ENCODE results near the gene LCN6. TPM values are rescaled to one million over a fixed set of nuclear protein-coding genes. Genes with fewer than 3 reads are reported as not detected.
"Not testable (repeated sequence)": the region's sequence is repeated elsewhere in the genome, so short reads cannot be mapped to it uniquely, and the experiment has no call there.

The LCN6 gene
- total RNA-seq, 2 experiments from 2014 or later = not detected

DNA sequence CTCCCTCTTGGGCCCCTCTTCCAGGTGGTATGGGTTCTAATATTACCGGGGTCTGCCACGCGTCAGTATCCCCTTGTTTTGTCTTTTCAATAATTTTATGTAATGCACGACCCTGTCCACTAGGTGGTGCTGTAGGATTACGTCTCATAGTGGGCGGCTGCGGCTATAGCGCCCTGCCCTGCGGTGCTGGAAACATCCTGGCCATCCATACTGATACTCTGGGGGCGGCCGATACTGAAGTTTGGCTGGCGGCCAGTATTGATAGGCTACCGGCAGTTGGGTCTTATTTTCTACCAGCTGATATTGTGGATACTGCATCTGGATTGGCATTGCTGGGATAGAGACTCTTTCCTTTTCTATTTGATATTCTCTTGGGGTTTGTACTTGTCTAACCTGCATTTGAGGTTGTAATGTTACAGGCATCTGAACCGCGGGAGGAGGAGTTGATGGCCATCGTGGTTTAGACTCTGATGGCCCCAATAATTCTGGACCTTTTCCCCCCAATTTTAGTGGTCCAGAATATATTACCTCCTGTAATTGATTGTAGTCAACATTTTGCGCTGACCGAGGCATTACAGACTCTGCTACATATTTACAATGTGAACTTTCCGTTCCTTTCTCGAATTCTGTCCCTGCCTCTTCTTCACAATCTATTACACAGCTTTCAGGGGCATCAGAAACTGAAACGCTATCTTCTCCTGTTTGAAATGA lies 39.5 kb upstream of the LCN6 start:
- peaks cover 32% of the 10 kb centered on the region for H3K4me1 Mint-ChIP-seq (ENCODE audit: low read depth)
- no peak overlapping the region for H3K27ac ChIP-seq (ENCODE audit: low read depth in 1 of 2, low read length in 2 of 2)
- no peaks in the 10 kb centered on the region for H3K9me3 Mint-ChIP-seq
- no peak for ATAC-seq (ENCODE audit: poor library complexity)
- TF ChIP-seq, protein P1, sequence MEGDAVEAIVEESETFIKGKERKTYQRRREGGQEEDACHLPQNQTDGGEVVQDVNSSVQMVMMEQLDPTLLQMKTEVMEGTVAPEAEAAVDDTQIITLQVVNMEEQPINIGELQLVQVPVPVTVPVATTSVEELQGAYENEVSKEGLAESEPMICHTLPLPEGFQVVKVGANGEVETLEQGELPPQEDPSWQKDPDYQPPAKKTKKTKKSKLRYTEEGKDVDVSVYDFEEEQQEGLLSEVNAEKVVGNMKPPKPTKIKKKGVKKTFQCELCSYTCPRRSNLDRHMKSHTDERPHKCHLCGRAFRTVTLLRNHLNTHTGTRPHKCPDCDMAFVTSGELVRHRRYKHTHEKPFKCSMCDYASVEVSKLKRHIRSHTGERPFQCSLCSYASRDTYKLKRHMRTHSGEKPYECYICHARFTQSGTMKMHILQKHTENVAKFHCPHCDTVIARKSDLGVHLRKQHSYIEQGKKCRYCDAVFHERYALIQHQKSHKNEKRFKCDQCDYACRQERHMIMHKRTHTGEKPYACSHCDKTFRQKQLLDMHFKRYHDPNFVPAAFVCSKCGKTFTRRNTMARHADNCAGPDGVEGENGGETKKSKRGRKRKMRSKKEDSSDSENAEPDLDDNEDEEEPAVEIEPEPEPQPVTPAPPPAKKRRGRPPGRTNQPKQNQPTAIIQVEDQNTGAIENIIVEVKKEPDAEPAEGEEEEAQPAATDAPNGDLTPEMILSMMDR (IDR thresholded peaks at IDR 0.05) = peak; percentile 91
- no peaks in the 10 kb centered on the region for H3K9me3 ChIP-seq (ENCODE audit: control insufficient read depth in 1 of 2, insufficient read depth in 1 of 2, low read length in 2 of 2)
- no peaks in the 10 kb centered on the region for H3K27me3 ChIP-seq (ENCODE audit: control insufficient read depth in 1 of 2, insufficient read depth in 2 of 2, low read length in 2 of 2)
- H3K4me1 ChIP-seq (ENCODE audit: insufficient read depth, low read length) = peaks cover 29% of the 10 kb centered on the region
- H3K27me3 Mint-ChIP-seq = no peaks in the 10 kb centered on the region
- ChIA-PET POLR2A (no interaction called here), CTCF (interaction anchor here (0.6 to 2.4 kb wide), 5 partner anchors 32 to 299 kb away, joined by 3 to 18 read pairs (median 4); partner anchors contain the start of genes AJM1 and MAN1B1)
- intact Hi-C loops (cut with DNase I, micrococcal nuclease) = loop anchor here (1.0 to 10.0 kb wide), 6 partner anchors 247 to 449 kb away; partner anchors contain the start of genes RNF208 (in 1 of the 2) and SEC16A (in 1 of the 2)
- no peak overlapping the region for H3K4me3 Mint-ChIP-seq
- H3K36me3 ChIP-seq (ENCODE audit: insufficient read depth, low read length) = peaks cover 7% of the 10 kb centered on the region
- H3K4me3 ChIP-seq (ENCODE audit: low read length) = no peak overlapping the region
- H3K27ac Mint-ChIP-seq = no peak overlapping the region
- peak; percentile 43 to 88 (median 56) for DNase-seq
- no peaks in the 10 kb centered on the region for H3K36me3 Mint-ChIP-seq (ENCODE audit: low read depth)

DNA sequence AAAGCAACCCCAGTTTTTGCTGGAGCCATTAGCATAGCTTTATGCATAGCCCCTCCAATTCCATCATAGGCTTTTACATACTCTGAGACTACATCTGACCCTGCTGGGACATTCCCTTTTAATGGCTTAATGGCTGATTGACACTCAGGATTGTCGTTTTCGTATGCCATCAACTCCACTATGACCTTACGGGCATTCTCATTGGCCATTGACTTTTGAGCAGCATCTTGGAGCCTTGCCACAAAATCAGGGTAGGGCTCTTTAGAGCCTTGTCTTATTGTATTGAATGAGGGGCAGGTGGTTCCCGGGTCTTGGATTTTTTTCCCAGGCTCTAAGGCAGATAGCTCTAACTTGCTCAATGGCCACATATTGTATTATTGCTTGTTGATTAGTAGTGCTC lies 38.7 kb upstream of the LCN6 start:
- intact Hi-C loops (cut with DNase I, micrococcal nuclease) = loop anchor here (1.0 to 10.0 kb wide), 6 partner anchors 248 to 450 kb away; partner anchors contain the start of genes RNF208 (in 1 of the 2) and SEC16A (in 1 of the 2)
- not testable (repeated sequence) for H3K36me3 Mint-ChIP-seq (ENCODE audit: low read depth); H3K27ac Mint-ChIP-seq; H3K9me3 ChIP-seq (ENCODE audit: control insufficient read depth in 1 of 2, insufficient read depth in 1 of 2, low read length in 2 of 2); H3K36me3 ChIP-seq (ENCODE audit: insufficient read depth, low read length); DNase-seq; H3K9me3 Mint-ChIP-seq; H3K27me3 Mint-ChIP-seq; H3K4me3 ChIP-seq (ENCODE audit: low read length); H3K27me3 ChIP-seq (ENCODE audit: control insufficient read depth in 1 of 2, insufficient read depth in 2 of 2, low read length in 2 of 2); ATAC-seq (ENCODE audit: poor library complexity); H3K27ac ChIP-seq (ENCODE audit: low read depth in 1 of 2, low read length in 2 of 2); H3K4me3 Mint-ChIP-seq
- peaks cover 21% of the 10 kb centered on the region for H3K4me1 ChIP-seq (ENCODE audit: insufficient read depth, low read length)
- CTCF ChIA-PET = interaction anchor here (0.6 to 2.4 kb wide), 3 partner anchors 248 to 300 kb away, joined by 3 to 18 read pairs (median 4); partner anchors contain the start of gene MAN1B1
- POLR2A ChIA-PET = interaction anchor here (1.5 kb wide), 1 partner anchor 248 kb away, joined by 4 read pairs; no protein-coding TSS in a partner anchor
- peaks cover 27% of the 10 kb centered on the region for H3K4me1 Mint-ChIP-seq (ENCODE audit: low read depth)

DNA sequence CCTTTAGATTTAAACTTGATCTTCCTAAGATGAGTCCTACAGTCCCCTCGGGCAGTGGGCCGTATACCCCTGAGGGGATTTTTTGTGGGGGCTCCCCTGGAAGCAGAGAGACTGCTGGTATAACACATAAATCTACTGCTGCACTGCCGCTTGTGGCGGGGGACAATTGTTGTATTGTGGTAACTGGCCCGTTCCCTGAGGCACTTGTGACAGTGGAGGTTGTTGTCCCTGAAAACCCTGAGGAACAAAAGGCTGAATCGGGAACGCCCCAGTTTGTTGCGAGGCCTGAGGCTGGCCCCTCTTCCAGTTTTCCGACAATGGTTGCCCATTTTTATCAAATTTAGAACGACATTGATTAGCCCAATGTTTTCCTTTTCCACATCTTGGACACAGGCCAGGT lies 38.1 kb upstream of the LCN6 start:
- no peak overlapping the region for H3K27ac Mint-ChIP-seq
- ChIA-PET POLR2A (interaction anchor here (1.5 kb wide), 1 partner anchor 249 kb away, joined by 4 read pairs; no protein-coding TSS in a partner anchor), CTCF (interaction anchor here (2.4 kb wide), 1 partner anchor 249 kb away, joined by 18 read pairs; no protein-coding TSS in a partner anchor)
- no peak overlapping the region for H3K4me3 ChIP-seq (ENCODE audit: low read length)
- intact Hi-C loops (cut with DNase I, micrococcal nuclease) = loop anchor here (2.0 to 10.0 kb wide), 5 partner anchors 278 to 451 kb away; partner anchors contain the start of genes RNF208 (in 1 of the 2) and SEC16A (in 1 of the 2)
- no peaks in the 10 kb centered on the region for H3K27me3 Mint-ChIP-seq
- no peak for ATAC-seq (ENCODE audit: poor library complexity)
- no peaks in the 10 kb centered on the region for H3K36me3 ChIP-seq (ENCODE audit: insufficient read depth, low read length)
- DNase-seq = no peak
- H3K27me3 ChIP-seq (ENCODE audit: control insufficient read depth in 1 of 2, insufficient read depth in 2 of 2, low read length in 2 of 2) = no peaks in the 10 kb centered on the region
- no peak overlapping the region for H3K4me3 Mint-ChIP-seq
- no peak overlapping the region for H3K27ac ChIP-seq (ENCODE audit: low read depth in 1 of 2, low read length in 2 of 2)
- TF ChIP-seq, protein P1 (IDR thresholded peaks at IDR 0.05) = no peak
- peaks cover 15% of the 10 kb centered on the region for H3K4me1 ChIP-seq (ENCODE audit: insufficient read depth, low read length)
- no peaks in the 10 kb centered on the region for H3K36me3 Mint-ChIP-seq (ENCODE audit: low read depth)
- H3K9me3 Mint-ChIP-seq = no peaks in the 10 kb centered on the region
- peaks cover 25% of the 10 kb centered on the region for H3K4me1 Mint-ChIP-seq (ENCODE audit: low read depth)
- H3K9me3 ChIP-seq (ENCODE audit: control insufficient read depth in 1 of 2, insufficient read depth in 1 of 2, low read length in 2 of 2) = no peaks in the 10 kb centered on the region

DNA sequence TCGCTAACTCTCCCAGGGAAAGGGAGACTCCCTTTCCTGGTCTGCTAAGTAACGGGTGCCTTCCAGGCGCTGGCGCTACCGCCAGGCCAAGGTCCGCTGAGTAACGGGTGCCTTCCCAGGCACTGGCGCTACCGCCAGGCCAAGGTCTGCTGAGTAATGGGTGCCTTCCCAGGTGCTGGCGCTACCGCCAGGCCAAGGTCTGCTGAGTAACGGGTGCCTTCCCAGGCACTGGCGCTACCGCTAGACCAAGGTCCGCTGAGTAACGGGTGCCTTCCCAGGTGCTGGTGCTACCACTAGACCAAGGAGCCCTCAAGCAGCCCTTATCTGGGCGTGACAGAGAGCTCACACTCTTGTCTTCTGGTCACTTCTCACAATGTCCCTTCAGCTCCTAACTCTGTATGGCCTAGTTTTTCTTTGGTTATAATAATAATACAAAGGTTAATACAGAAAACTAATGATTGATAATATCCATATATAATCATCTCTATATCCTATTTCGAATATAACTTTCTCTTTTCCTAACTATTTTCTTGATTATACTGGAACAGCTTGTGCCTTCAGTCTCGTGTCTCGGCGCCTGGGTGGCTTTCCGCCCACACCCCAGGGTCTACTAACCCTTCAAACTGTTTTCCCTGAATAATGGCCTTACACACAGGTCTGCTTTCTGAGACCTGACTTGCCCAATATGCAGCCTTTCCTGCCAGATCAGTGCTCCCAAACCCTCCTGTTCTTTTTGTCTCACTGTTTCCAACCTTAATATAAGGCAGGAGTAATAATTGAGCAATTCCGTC lies 37.4 kb upstream of the LCN6 start:
- H3K36me3 Mint-ChIP-seq (ENCODE audit: low read depth); DNase-seq; CTCF ChIA-PET; H3K4me3 ChIP-seq (ENCODE audit: low read length); H3K9me3 ChIP-seq (ENCODE audit: control insufficient read depth in 1 of 2, insufficient read depth in 1 of 2, low read length in 2 of 2); H3K9me3 Mint-ChIP-seq; H3K4me3 Mint-ChIP-seq; H3K27ac ChIP-seq (ENCODE audit: low read depth in 1 of 2, low read length in 2 of 2); H3K27me3 ChIP-seq (ENCODE audit: control insufficient read depth in 1 of 2, insufficient read depth in 2 of 2, low read length in 2 of 2); H3K36me3 ChIP-seq (ENCODE audit: insufficient read depth, low read length); H3K27ac Mint-ChIP-seq; ATAC-seq (ENCODE audit: poor library complexity); H3K27me3 Mint-ChIP-seq: not testable (repeated sequence)
- peaks cover 18% of the 10 kb centered on the region for H3K4me1 Mint-ChIP-seq (ENCODE audit: low read depth)
- intact Hi-C loops (cut with DNase I, micrococcal nuclease) = loop anchor here (2.0 to 10.0 kb wide), 5 partner anchors 279 to 452 kb away; partner anchors contain the start of genes RNF208 (in 1 of the 2) and SEC16A (in 1 of the 2)
- POLR2A ChIA-PET = interaction anchor here (1.5 kb wide), 1 partner anchor 249 kb away, joined by 4 read pairs; no protein-coding TSS in a partner anchor
- H3K4me1 ChIP-seq (ENCODE audit: insufficient read depth, low read length) = peaks cover 12% of the 10 kb centered on the region
